NT2/D1 (cell line): Measurements from ENCODE around the gene KRT9.
"Not testable (repeated sequence)": the region's sequence is repeated elsewhere in the genome, so short reads cannot be mapped to it uniquely, and the experiment has no call there.

Experiments used
- SUZ12 ChIP-seq: IDR thresholded peaks from 2 replicates; pipeline ENCODE4 v1.6.1; 2011; ENCODE audit not compliant: insufficient read length, insufficient read depth; ENCODE audit errors: extremely low read depth
- YY1 ChIP-seq: IDR thresholded peaks from 2 replicates; pipeline ENCODE4 v1.6.1; 2011; ENCODE audit not compliant: insufficient read length, insufficient read depth
- ZNF274 ChIP-seq: IDR thresholded peaks from 2 replicates; pipeline ENCODE4 v1.6.1; 2011; ENCODE audit warnings: mild to moderate bottlenecking, low read depth, low read length

DNA sequence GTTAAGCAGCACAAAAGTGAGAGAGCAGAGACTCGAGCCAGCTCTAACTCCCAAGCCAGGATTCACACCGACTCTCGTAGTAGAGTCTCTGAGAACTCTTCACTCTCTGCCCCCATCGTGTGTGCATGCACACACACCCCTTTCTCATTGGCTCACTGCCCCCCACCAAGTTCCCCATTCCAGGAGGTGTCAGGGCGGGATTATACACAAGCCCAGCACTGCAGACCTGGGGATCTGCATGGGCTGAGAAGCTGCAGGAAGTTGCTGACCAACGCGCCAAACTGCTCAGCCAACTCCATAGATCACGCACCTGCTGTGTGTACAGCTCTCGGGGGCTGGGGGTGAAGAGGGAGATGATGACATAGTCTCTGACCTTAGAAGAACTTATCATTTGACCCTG, 42.9 kb upstream of the KRT9 start:
- TF ChIP-seq YY1, ZNF274, SUZ12: not testable (repeated sequence)
